NCI-H69 (cell line): ENCODE measurements around the gene FILIP1L.
"Not testable (repeated sequence)": the region's sequence is repeated elsewhere in the genome, so short reads cannot be mapped to it uniquely, and the experiment has no call there.

ENCODE experiments used
- DNase-seq: peaks from one replicate; lab custom pipeline; 2025; lab: John Stamatoyannopoulos, UW

FILIP1L gene

DNA sequence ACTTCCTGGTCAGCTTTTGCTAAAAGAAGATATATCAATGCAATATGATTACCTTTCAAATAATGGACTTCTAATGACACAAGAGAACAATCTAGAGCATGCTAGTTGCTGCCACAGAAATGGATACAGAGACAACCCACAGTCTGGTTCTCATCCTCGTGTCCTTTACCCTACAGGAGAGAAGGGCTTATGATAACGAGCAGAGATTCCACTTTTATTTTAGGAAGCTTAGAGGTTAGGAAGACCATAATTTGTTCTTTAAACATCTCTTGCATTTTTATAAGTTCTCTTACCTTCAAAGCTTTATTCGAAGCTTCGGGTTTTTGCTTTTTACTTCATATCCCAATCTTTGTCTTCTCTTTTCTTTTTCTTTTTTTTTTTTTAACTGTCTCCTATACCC is 39.1 kb downstream of the FILIP1L start:
- no peak for DNase-seq

DNA sequence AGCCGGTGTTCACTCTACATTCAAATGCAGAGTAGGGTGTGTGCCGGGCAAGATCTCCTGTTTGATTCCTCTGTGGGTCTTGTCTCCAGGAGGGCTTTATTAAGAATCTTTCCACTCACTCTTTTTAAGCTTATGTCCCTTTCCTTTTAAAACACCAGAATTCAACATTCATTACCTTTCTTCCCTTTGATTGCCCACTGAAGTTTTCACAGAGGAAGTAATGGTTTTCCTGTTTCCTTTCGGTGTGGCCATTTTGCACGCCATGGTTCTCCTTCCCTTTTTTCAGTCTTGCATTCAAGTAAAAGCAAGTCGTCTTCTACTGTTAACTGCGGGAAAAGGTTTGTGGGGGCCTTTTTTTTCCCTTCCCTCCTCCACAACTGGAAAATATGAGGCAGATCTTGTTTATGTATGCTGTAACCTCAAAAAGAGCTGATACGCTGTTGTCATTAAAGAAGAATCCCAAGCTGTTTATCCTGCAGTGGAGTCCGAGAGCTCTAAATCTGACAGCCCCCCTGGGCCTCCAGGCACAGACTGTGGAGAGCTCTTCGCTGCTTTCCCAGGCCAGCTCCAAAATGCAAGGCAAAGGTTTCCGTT is 40.5 kb downstream of the FILIP1L start:
- DNase-seq, result no peak

DNA sequence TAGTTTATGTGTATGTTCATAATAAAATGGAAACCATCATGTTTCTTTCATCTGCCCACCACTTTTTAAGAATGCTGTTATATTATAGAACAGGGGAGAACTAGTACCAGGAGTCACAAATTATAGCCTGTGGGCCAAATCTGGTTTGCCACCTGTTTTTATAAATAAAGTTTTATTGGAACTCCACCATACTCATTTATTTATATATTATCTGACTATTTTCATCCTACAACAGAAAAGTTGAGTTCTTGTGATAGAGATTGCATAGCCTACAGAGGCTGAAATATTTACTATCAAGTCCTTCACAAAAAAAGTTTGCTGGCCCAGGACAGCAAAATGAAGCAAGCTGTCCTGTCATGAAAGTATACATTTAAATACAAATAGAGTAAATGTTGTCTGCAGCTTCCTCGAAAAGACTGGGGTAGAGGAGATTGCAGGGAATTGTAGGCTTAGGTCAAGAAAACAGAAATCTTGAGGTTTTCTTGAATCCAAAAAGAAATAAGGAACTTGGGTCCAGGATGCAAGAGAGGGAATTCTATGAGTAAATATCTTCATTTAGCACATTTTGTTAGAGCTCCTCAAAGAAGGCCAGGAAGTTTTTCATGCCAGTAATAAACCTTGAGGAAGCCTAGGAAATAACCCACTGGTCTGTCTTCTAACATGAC is 41.1 kb downstream of the FILIP1L start:
- DNase-seq, result no peak

DNA sequence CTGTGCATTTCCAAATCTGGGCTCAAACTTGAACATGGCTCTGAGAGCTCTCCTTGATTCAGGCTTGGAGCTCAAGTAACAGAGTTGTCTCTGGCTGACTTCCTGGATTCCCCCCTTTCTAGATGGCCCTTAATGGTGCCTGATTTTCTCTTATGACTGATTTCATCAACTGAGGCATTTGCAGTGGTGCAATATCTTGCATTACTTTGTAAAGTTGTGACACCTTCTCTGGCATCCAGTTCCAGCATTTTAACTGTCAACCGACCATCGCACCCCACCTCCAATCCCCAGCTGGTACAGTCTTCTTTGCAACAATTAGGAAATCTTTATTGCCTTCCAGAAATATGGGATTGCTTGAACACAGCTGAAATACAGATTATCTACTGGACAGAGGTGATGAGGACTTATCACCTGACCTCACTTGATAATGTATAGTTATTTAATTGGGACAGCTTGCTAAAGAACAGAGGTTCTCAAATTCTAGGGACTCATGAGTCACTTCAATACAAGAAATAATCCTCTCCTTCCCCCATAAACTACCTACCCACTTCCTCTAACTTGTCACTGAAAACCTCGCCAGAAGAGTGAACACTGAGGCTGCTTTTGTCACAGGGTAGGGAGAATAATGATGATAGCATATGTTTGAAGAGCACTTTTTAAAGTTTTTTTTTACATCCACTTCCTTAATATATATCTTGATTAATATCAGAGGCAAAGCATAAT is 41.8 kb downstream of the FILIP1L start:
- DNase-seq, result no peak

DNA sequence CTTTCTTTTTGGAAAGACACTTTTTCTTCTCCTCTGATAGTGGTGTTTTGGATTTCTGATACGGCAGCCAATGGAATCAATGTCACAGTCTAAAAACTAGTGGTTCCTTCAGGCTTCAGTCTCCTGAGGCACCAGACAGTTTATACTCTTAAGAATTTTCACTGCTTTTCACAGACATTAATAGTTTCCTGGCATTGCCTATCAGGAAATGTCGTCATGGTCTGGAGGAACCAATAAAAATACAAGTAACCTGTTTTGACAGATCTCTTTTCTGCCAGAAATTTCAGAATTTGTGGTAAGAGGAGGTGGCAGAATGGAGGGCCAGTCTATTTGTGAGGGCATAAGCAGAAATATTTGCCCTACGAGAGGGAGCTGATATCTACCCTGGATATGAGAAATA is 44.8 kb downstream of the FILIP1L start:
- no peak for DNase-seq

DNA sequence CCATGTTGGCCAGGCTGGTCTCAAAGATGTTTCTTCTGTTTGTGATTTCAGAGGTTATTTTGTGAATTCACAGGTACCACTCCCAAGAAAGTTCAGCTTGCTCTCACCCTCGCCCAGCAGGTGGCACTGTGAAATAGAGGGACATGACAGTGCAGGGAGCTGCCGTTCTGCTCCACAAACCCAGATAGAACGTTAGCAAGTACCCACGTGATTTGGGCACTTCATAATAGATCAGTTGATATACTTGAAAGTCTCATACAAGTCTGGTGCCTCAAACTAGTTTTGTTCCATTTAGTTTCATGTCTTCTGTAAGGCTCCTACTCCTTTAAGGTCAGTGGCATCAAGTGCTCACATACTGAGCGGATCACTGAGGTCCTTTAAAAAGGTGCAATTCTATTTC is 45.5 kb downstream of the FILIP1L start:
- DNase-seq, result peak; percentile 82

DNA sequence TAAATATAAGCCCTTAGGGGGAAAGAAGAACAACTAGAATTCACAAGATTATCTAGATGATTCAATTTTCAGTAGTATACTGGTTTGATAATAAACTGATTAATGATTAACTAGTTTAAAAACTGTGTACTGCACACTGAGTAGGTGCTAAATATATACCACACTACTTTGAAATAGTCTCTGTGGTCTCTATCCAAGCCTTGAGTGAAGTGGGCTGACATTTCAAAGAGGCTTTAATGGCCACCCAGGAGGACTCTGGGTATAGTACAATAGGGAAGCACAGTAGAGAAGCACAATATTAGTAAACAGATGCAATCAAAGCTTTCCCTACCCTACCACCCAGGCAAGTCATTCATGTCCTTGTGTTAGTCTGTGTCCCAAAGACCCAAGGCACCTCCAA is 46.7 kb downstream of the FILIP1L start:
- no peak for DNase-seq

DNA sequence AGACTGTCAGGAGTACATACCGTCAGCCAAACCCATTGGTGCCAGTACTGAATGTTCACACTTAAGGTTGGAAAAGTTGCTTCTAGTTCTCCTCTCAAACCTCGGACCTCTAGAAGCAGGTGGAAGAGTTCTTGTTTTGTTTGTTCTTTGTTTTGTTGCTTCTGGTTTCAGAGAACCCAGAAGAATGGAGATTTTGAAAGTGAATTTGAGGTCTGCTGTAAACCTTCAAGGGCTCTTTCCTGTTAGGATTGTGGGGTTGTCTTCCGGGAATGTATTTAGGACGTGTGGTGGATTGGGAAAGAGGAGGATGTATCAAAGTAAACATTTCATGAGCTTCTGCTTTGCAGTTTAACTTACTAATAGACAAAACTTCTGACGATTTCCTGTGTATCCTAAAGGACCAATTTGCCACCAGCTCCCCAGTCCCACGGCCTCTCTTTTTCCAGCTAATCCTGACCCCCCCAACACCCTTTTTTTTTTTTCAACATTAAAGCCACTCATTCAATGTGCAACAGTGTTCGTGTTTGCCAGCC is 50.3 kb downstream of the FILIP1L start:
- no peak for DNase-seq

DNA sequence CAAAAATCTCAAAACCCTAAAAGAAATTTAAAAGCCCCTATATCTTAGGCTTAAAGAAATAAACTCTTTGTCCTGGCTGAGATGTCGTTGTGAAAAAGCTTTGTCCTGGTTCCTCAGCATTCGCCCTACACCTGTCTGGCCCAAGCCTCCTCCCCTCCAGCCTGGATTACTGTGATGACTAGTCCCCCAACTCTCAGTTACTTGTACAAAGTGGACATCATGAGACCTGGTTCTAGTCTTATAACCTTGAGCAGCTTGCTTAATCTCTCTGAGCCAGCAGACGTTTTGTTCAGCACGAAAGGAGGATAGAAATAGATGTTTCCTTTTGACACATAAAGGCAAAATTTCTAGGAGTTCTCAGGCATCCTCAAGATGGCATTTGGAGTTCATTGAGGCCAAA is 51.6 kb downstream of the FILIP1L start:
- no peak for DNase-seq

DNA sequence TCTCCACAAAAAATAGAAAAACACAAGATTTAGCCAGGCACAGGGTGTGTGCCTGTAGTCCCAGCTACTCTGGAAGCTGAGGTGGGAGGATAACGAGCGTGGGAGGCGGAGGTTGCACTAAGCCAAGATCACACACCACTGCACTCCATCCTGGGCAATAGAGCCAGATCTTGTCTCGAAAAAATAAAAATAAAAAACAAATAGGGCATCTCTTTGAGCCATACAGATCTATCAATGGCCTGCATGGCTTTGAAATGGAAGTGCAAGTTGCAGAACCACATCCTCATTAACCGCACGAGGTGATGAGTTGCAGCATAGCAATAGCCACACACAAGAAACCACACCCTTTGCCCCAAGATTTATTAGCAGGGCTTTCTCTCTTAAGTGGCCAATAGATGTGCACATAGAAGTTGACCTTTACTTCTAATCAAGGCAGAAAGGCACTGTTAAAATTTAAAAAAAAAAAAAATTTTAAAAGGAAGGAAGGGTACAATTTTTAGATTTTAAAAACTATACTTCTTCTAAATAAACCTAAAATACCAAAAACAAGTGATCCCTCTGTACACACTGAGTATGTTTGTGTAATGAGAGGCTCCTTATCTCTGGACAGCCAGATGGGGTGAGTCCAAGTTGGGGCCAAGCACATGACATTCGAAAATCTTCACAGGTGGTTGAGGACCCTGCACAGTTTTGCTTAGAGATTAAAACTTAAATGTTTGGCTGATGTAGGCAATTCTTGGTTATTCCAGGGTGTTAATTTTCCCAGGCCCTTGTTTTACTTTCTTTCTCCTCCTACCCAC is 53.4 kb downstream of the FILIP1L start:
- DNase-seq, result no peak

DNA sequence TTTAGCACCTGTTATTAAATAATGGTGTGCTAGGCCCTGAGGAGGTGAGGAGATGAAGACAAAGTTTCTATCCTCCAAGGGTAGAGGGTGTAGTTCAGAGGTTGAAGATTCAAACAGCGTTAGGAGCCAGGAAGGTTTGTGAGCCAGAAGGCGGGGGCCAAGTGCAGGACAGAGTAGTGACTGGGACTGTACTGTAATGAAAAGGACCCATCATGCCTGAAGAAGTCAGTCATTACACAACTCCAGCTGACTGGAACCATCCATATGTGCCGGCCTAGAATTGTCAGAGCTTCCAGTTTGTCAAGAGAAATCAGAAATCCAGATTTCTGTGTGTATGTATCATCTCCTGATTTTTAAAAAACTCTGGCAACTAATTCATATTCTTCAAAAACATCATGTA is 54.8 kb downstream of the FILIP1L start:
- no peak for DNase-seq

DNA sequence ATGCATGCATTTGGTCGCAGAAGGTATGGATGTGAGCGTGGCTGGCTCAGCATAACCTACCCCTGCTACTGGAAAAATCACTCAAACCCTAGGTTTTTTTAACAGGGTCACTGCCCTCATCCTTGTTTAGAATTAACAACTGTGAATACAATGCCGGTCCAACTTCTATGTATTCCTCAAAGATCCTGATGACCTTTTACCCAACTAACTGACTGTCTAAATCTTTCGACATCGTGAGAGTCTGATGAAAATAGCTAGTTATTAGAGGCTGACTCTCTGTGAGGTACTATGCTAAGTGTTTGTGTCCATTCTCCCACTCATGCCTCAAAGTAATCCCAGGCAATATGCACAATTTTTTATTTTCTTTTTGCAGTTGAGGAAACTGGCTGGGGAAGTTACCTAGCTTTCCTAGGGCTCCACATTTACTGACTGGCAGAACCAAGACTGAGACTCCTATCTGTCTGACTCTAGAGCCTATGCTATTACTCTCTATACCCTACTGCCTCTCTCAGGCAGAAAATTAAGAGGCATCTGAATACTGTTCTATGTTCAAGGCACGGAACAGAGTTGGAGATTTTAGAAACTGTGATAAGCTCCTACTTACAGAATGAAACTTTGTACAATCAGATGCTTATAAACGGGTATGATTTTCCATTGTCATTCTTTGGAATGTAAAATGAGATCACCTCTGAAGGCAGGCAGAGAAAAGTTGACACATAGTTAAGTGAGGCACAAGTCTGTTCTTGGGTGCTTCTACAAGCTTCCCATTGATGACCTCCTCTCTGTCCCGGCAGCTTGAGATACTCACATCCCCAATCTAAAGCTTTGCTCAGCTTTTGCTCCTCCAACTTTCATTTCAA is 56.4 kb downstream of the FILIP1L start:
- DNase-seq, result no peak

DNA sequence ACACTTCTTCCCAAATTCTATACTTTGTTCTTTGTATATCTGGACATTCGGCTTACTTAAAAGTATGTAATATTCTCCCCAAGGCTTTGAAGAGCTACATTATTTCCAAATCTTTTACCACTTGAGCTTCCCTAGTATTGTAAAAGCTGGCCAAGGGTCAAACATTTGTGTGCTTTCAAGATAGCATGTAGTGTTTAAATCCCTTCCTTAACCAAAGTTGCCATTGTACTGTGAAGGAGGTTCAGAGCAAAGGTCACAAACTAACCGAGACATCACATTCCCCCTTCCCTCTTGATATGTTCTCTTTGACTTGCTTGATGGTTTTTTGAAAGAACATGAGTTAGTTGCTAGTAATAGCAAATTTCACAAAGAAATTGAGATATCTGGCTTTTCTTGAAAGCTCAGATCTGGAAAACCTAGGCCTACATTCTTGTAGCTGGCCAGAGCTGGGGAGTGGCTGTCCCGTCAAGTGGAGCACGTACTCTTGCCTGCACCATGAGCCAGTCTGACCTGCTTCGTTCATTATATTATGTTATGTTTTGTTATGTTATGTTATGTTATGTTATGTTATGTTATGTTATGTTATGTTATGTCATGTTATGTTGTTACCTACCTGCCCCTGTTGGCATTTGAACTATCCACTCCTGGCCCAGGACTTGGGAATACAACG is 60.2 kb downstream of the FILIP1L start:
- no peak for DNase-seq

DNA sequence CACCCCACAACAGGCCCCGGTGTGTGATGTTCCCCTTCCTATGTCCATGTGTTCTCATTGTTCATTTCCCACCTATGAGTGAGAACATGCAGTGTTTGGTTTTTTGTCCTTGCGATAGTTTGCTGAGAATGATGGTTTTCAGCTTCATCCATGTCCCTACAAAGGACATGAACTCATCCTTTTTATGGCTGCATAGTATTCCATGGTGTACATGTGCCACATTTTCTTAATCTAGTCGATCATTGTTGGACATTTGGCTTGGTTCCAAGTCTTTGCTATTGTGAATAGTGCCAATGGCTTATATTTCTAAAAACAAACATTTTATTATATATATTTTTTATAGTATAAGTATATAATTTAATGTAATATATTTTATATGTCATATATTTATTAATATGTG is 62.8 kb downstream of the FILIP1L start:
- DNase-seq, result not testable (repeated sequence)

DNA sequence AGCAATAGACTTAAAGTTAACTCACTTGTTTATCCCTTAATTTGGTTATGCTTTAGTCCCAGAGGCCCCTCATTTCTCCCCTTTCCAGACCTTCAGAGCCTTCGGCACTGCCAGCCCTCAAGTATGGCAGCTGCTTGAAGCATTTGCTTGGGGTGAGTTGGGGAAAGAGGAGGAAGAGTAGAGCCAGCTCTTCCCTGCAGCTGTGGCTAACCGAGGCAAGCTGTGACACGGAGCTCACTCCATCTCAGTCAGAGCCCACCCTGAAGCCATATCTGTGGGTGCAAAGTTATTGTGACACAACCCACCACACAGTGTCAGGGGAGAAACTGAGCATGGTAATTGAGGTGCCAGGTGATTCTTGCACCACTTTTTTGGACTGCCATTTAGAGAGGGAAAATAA is 66.1 kb downstream of the FILIP1L start:
- DNase-seq, result no peak

DNA sequence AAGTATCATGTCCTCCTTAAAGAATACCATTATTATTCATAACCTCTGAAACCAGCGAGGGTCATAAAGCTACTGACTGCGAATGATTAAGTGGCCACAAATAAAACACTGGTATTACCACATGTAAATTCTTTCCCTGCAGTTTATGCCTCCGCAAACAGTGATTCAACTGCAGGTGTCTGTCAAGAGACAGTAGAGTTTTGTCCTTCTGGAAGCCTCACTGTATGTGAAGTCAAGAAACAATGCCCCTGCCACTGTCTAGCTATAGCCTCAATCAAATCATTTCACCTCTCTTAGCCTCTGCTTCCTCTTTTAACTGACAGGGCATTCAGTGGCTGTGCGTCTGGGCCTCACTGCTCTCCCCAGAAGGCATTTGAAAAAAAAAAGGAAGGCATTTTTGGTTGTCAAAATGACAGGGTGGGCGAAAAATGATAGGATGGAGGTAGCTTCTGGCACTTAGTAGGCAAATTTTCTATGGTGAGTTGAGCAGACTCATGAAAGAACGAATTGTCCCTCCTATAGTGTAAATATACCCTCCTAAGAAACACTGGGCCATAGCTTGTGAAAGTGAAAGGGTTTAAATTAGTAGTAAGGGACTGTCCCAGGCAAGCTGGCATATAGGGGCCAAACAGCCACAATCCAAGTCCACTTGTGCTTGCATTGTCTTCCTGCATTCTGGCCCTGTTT is 66.7 kb downstream of the FILIP1L start:
- DNase-seq, result peak; percentile 63

DNA sequence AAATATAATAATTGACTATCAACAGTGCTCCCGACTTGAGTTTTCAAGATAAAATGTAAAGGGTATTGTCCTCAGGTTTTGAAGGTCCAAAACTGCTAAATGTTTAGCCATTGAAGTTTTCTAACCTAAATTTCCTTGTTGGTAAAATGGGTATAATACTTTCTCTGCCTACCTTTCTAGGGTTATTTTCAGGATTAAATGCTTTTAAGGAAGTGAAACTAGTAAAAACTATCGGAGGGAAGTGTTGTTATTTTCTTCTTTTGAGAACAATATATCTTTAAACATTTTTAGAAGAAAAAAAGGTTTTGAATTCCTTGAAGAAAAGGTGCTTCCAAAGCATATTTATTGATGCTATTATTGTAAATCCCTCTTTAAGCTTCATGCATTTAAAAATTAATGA is 67.3 kb downstream of the FILIP1L start:
- DNase-seq, result no peak

DNA sequence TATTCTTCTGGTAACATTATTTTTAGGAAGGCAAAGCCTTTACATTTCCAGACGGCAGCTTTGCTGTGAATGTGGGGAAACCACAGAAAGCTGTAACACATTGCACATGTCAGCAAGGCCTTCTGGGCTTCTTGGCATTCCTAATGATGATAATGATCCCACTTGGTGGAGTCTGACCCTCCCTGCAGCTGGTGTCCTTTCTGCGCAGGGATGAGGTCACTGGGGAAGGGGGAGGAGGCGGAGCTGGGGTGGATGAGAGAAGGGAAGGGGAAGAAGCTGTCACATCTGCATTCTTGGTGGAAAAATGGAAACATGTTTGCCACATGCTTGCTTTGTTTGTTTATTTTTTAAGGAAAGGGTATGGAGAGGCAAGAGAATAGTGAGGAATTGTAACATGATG is 68.6 kb downstream of the FILIP1L start:
- DNase-seq, result peak; percentile 38

DNA sequence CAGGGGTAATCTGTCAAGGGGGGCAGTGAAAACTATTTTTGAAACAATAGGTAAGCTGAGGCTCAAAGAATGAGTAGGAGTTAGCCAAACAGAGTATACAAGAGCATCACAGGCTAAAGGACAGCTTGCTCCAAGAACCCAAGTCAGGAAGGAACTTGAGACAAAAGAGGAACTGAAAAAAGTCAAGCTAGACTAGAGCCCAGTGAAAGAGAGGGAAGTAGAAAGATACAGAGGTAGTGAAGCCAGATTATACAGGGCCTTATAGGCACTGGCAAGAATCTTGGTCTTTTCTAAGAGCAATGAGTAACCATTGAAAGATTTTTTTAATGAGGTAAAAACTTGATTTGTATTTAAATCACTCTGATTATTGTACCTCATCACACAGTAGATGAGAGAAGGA is 69.9 kb downstream of the FILIP1L start:
- DNase-seq, result no peak

DNA sequence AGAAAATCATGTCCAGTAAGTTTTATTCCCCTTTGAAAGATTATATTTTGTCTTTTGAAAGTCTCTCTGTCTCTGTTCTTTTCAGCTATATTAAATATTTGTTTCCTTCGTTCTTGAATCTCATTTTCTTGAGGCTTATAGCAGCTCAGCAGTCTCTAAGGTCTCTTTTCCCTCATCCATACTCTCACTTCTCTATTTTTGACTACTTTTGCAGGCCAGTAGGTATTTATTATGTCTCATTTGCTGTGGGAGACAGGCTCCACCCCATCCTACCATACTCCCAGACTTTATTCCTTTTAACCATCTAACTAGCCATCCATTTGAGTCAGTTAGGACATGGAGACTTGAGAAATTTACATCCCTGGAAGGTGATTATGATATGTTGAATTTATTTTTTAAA is 71.0 kb downstream of the FILIP1L start:
- no peak for DNase-seq
